ENCODE data around the gene TMEM209.
"Not testable (repeated sequence)": the region's sequence is repeated elsewhere in the genome, so short reads cannot be mapped to it uniquely, and the experiment has no call there.

Gene TMEM209

GRCh38 chr7:130157700-130158099 lies 47.5 kb downstream of the TMEM209 start:
- no peak for DNase-seq

- DNase-seq, result no peak
These were observed 49.1 kb downstream of the TMEM209 start for GRCh38 chr7:130156140-130156539.

- no peak for DNase-seq
These were observed 50.5 kb downstream of the TMEM209 start for GRCh38 chr7:130154501-130155317.

- no peak for DNase-seq
These were observed 51.1 kb downstream of the TMEM209 start for GRCh38 chr7:130154131-130154500.

GRCh38 chr7:130153211-130153908 lies 51.8 kb downstream of the TMEM209 start:
- no peak for DNase-seq

GRCh38 chr7:130152493-130153210 lies 52.6 kb downstream of the TMEM209 start:
- DNase-seq, result peak; percentile 10

GRCh38 chr7:130151591-130152492 lies 53.4 kb downstream of the TMEM209 start:
- peak; percentile 34 for DNase-seq

DNA sequence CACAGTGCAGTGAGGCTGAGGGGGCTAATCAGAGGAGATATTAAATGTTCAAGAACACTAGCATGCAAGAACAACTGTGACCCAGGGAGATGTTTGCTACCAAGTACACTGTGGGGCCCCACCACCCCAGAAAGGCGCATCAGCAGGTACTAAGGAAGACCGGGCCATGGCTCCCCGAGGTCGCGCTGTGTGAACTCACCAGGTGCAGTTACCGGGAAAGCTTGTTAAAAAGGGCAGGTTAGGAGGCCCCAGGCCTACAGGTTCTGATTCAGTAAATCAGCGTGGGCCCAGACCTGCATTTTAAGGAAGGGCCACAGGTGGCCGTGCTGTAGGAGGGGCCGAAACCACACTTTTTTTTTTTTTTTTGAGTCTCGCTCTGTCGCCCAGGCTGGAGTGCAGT lies 54.6 kb downstream of the TMEM209 start:
- DNase-seq, result no peak

- DNase-seq, result no peak
These were observed 55.7 kb downstream of the TMEM209 start for GRCh38 chr7:130149281-130150139.

DNA sequence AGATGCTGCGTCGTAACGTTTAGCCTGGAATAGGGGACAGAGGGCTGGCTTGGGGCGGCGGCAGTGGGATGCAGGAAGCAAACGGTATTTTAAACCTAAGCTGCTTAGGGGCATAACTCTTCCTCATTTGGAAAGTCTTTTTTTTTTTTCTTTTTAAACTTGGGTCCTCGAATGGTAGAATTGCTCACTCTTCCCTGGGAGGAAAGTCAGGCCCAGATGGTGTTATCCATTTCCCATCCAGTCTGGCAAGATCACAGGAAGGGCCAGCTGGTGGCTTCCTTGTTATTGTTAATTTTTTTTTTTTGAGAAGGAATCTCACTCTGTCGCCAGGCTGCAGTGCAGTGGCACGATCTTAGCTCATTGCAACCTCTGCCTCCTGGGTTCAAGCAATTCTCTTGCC lies 56.6 kb downstream of the TMEM209 start:
- DNase-seq, result no peak

DNA sequence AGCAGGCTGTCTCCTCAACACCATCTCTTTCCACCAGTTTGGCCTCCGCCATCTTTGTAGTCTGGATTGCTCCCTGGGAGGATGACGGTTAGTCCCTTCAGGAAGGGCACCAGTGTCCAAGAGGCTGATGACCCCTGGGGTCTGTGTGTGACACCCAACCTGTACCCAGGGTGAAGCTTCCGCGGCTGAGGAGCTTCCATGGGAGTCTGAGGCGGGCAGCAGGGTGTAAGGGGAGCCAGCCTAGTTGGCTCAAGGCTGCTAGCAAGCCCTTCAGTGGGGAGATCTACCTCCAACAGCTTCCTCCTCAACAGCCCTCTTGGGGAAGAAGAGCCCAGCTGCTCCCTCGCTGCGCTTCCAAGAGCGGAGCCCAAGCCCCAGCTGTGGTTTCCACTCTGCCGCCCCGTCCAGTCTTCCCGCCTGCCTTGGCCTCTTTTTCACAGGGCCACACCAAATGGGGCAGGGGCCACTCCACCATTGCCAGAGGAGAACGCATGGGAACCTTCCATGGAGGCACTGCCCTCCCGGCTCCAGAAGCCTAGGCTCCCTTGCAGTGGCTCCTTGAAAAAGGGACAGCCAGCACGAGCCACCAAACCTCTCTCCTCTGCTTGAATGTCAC lies 57.4 kb downstream of the TMEM209 start:
- no peak for DNase-seq

- DNase-seq, result no peak
These were observed 58.4 kb downstream of the TMEM209 start for GRCh38 chr7:130146693-130147405.

DNA sequence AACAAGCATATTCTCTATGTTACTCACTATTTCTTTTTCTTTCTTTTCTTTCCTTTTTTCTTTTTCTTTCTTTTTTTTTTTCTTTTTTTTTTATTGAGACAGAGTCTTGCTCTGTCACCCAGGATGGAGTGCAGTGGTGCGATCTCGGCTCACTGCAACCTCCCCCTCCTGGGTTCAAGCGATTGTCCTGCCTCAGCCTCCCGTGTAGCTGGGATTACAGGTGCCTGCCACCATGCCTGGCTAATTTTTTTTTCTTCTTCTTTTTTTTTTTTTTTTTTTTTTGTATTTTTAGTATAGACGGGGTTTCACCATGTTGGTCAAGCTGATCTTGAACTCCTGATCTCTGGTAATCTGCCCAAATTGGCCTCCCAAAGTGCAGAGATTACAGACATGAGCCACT lies 59.1 kb downstream of the TMEM209 start:
- not testable (repeated sequence) for DNase-seq

DNA sequence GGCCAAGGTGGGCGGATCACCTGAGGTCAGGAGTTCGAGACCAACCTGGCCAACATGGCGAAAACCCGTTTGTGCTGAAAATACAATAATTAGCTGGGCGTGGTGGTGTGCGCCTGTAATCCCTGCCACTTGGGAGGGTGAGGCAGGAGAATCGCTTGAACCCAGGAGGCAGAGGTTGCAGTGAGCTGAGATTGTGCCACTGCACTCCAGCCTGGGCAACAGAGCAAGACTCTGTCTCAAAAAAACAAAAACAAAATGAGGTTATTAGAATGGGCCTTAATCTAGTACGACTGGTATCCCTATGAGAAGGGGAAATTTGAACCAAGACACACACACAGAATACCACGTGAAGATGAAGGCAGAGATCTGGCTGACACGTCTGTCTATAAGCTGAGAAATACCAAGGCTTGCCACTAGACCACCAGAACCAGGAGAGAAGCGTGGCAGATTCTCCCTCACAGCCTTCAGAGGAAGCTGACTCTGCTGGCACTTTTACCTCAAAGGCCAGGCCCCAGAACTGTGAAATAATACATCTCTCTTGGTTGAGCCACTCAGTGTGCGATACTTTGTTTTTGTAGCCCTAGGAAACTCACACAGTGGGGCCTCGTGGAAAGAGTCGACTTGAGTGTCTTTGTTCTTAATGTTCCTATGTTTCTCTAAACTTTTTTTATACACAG lies 59.6 kb downstream of the TMEM209 start:
- no peak for DNase-seq

DNA sequence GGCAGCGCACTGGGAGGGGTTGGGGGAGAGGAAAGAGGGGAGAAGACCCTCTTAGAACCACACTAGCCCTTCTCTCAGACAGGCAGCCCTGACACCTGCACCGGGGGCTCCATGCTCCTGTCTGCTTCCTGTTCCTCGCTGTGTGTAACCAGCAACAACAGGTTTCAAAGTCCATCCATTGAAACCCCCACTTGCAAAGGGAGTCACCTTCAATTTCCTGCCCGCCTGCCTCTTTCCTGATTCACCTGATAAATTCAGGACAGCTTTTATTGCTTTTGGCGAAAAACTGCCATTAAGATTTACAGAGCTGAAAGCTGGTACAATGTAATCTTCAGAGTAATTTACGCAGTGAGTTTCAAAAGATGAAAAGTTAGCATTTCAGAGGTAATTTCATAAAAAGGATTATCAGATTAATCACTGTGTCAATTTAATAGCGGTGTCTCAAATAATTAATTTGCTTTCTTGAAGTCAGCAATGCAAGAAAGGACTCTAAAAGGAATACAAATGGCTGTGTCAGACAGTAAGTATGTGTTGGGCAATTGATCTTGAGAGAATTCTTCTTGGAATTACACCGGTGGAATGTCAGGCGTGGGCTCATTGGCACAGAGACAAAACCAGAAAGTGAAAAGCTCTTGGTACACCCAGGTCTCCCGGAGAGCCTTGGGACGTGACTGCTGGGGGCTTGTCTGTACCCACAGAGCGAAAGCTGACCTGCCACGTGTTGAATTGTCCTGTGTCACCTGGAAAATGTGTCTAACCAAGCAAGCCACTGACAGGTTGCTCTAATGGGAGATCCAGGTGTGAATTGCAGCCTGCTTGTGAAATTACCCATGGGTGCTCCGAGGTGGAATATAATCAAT lies 60.7 kb downstream of the TMEM209 start:
- no peak for DNase-seq

DNA sequence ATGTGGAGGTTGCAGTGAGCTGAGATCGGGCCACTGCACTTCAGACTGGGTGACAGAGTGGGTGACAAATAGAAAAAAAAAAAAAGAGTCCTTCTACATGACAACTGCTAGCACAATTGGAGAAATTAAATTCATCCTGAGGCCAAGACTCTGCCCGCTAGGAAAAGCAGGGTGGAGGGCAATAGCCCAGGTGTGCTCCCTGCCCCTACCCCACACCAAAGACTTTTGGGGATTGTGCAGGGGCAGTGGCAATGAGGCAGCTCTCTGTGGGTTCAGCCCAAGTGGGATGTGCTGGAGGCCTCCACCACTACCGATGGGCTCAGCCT lies 61.3 kb downstream of the TMEM209 start:
- no peak for DNase-seq

- no peak for DNase-seq
These were observed 61.9 kb downstream of the TMEM209 start for GRCh38 chr7:130143334-130143732.

GRCh38 chr7:130142654-130143333 lies 62.4 kb downstream of the TMEM209 start:
- no peak for DNase-seq

Measured in central memory CD4-positive, alpha-beta T cell (primary cell).